GM19463 (cell line): ENCODE measurements around the gene CDRT4.
"Not testable (repeated sequence)": the region's sequence is repeated elsewhere in the genome, so short reads cannot be mapped to it uniquely, and the experiment has no call there.

Experiments used
- ATAC-seq: cut with Tn5 transposase; IDR thresholded peaks from one replicate; pipeline ENCODE4 v1.9.1; 2021; ENCODE audit warnings: mild to moderate bottlenecking, moderate library complexity; ENCODE audit not compliant: unreplicated experiment

Gene CDRT4

GRCh38 chr17:15457723-15458094, 9.7 kb downstream of the CDRT4 start:
- no peak for ATAC-seq

GRCh38 chr17:15456972-15457722, 10.3 kb downstream of the CDRT4 start:
- ATAC-seq = no peak

GRCh38 chr17:15456496-15456895, 10.9 kb downstream of the CDRT4 start:
- no peak for ATAC-seq

- ATAC-seq = no peak
Observed at GRCh38 chr17:15454346-15454745, 13.1 kb downstream of the CDRT4 start.

GRCh38 chr17:15453782-15454181, 13.6 kb downstream of the CDRT4 start:
- ATAC-seq = no peak

GRCh38 chr17:15453246-15453645, 14.2 kb downstream of the CDRT4 start:
- no peak for ATAC-seq

GRCh38 chr17:15452746-15453145, 14.7 kb downstream of the CDRT4 start:
- ATAC-seq = no peak

- no peak for ATAC-seq
Observed at GRCh38 chr17:15451680-15452079, 15.7 kb downstream of the CDRT4 start.

- no peak for ATAC-seq
Observed at GRCh38 chr17:15448580-15448956, 18.9 kb downstream of the CDRT4 start.

GRCh38 chr17:15447928-15448579, 19.4 kb downstream of the CDRT4 start:
- no peak for ATAC-seq

GRCh38 chr17:15446036-15446435, 21.4 kb downstream of the CDRT4 start:
- ATAC-seq = no peak

- no peak for ATAC-seq
Observed at GRCh38 chr17:15444805-15445204, 22.6 kb downstream of the CDRT4 start.

- ATAC-seq = no peak
Observed at GRCh38 chr17:15442311-15443180, 24.9 kb downstream of the CDRT4 start.

GRCh38 chr17:15441315-15441714, 26.1 kb downstream of the CDRT4 start:
- ATAC-seq = no peak

GRCh38 chr17:15440347-15440746, 27.1 kb downstream of the CDRT4 start:
- ATAC-seq = no peak

GRCh38 chr17:15439205-15439985, 28.0 kb downstream of the CDRT4 start:
- ATAC-seq = not testable (repeated sequence)

GRCh38 chr17:15438491-15439105, 28.8 kb downstream of the CDRT4 start:
- no peak for ATAC-seq

GRCh38 chr17:15437303-15437635, 30.2 kb downstream of the CDRT4 start:
- no peak for ATAC-seq

GRCh38 chr17:15436473-15437302, 30.7 kb downstream of the CDRT4 start:
- no peak for ATAC-seq

GRCh38 chr17:15434956-15435355, 32.5 kb downstream of the CDRT4 start:
- ATAC-seq = no peak
